HepG2 (cell line): ENCODE data around the gene TCF25. TPM values are rescaled to one million over a fixed set of nuclear protein-coding genes. Genes with fewer than 3 reads are reported as not detected.

Source experiments
- AGO2 ChIP-seq: fragments of 200-400 bp; formaldehyde crosslinking; optimal IDR thresholded peaks from 2 replicates; pipeline ENCODE3; 2017; ENCODE audit warnings: mild to moderate bottlenecking, low read depth, low read length, moderate library complexity
- ARNTL ChIP-seq: sonication (generic); formaldehyde crosslinking; IDR thresholded peaks from 2 replicates; pipeline ENCODE4 v1.4.0; 2020; ENCODE audit warnings: mild to moderate bottlenecking, missing genetic modification reagents
- DR1 ChIP-seq: sonication (generic); formaldehyde crosslinking; IDR thresholded peaks from 2 replicates; pipeline ENCODE4 v1.8.0; 2021; ENCODE audit warnings: mild to moderate bottlenecking, missing genetic modification reagents, inconsistent platforms
- ETV6 ChIP-seq: sonication (generic); formaldehyde crosslinking; conservative IDR thresholded peaks from 2 replicates; pipeline ENCODE4 v1.4.0; 2020; ENCODE audit warnings: missing genetic modification reagents
- LCORL ChIP-seq, 2 experiments: fragments of 450-650 bp in 1 of 2; sonication (generic) in 1 of 2; formaldehyde crosslinking in 1 of 2; IDR thresholded peaks; 2 replicates each; pipeline versions ENCODE4 v1.5.0 to v1.6.1; 2017 to 2020; ENCODE audit warnings: antibody characterized with exemption in 1 of 2, missing genetic modification reagents in 1 of 2
- RELA ChIP-seq: sonication (generic); formaldehyde crosslinking; IDR thresholded peaks from 2 replicates; pipeline ENCODE4 v1.4.0; 2020; ENCODE audit warnings: missing genetic modification reagents
- SAFB2 ChIP-seq: sonication (generic); formaldehyde crosslinking; IDR thresholded peaks from 2 replicates; pipeline ENCODE4 v1.5.1; 2020; ENCODE audit warnings: missing genetic modification reagents, low read depth, mild to moderate bottlenecking, borderline replicate concordance
- SALL1 ChIP-seq: sonication (generic); formaldehyde crosslinking; IDR thresholded peaks from 2 replicates; pipeline ENCODE4 v1.8.0; 2022; ENCODE audit warnings: mild to moderate bottlenecking, missing genetic modification reagents
- SIX4 ChIP-seq: sonication (generic); formaldehyde crosslinking; IDR thresholded peaks from 2 replicates; pipeline ENCODE4 v1.4.0; 2020; ENCODE audit warnings: missing genetic modification reagents
- TAF15 ChIP-seq: fragments of 200-400 bp; formaldehyde crosslinking; IDR thresholded peaks from one replicate; pipeline ENCODE4 v1.6.1; 2018; ENCODE audit warnings: mild to moderate bottlenecking, low read depth, low read length; ENCODE audit not compliant: poor library complexity, severe bottlenecking
- ZNF20 ChIP-seq: sonication (generic); formaldehyde crosslinking; IDR thresholded peaks from 2 replicates; pipeline ENCODE4 v1.4.0; 2020; ENCODE audit warnings: mild to moderate bottlenecking, moderate library complexity, missing genetic modification reagents
- ZNF335 ChIP-seq: sonication (generic); formaldehyde crosslinking; IDR thresholded peaks from 2 replicates; pipeline ENCODE4 v1.4.0; 2020; ENCODE audit warnings: missing genetic modification reagents
- ZNF430 ChIP-seq: sonication (generic); formaldehyde crosslinking; IDR thresholded peaks from 2 replicates; pipeline ENCODE4 v1.9.0; 2021; ENCODE audit warnings: mild to moderate bottlenecking, missing genetic modification reagents
- ZNF839 ChIP-seq: sonication (generic); formaldehyde crosslinking; IDR thresholded peaks from 2 replicates; pipeline ENCODE4 v1.4.0; 2020; ENCODE audit warnings: missing genetic modification reagents, mild to moderate bottlenecking, borderline replicate concordance
- ZNF841 ChIP-seq: sonication (generic); formaldehyde crosslinking; IDR thresholded peaks from 2 replicates; pipeline ENCODE4 v1.8.1; 2023; ENCODE audit warnings: missing genetic modification reagents, borderline replicate concordance
- polyA plus RNA-seq, 8 experiments: library from polyadenylated mRNA; depleted of rRNA in 3 of 8; stranded (reverse) in 7 of 8; unstranded in 1 of 8; fragments of >200 nt; fragmentation: Illumina TruSeq in 4 of 8; extraction: Trizol in 4 of 8; gene quantifications; 2 replicates each; pipeline versions ENCODE4 v1.2.1 to v1.2.3, GENCODE V29; 2011 to 2016; ENCODE audit warnings: low read depth in 4 of 8, missing spikeins in 1 of 8, mixed read lengths in 1 of 8; ENCODE audit not compliant: insufficient read depth in 1 of 8
- total RNA-seq, 5 experiments: library from RNA; depleted of rRNA; stranded (reverse); fragments of >200 nt; fragmentation: Illumina TruSeq; extraction: Trizol; gene quantifications; 2 replicates each; pipeline ENCODE4 v1.2.3, GENCODE V29; 2016; ENCODE audit warnings: low read depth in 1 of 5
- TF ChIP-seq, protein P1 (sequence below): fragments of 450-650 bp; IDR thresholded peaks from 2 replicates; pipeline ENCODE4 v1.6.1; 2017; ENCODE audit warnings: mild to moderate bottlenecking
- TF ChIP-seq, protein P2 (sequence below): IDR thresholded peaks from 2 replicates; pipeline ENCODE4 v1.4.0; 2020; ENCODE audit warnings: mild to moderate bottlenecking, missing genetic modification reagents
- TF ChIP-seq, protein P3 (sequence below): sonication (generic); formaldehyde crosslinking; IDR thresholded peaks from 2 replicates; pipeline ENCODE4 v1.5.1; 2020; ENCODE audit warnings: mild to moderate bottlenecking, moderate library complexity, missing genetic modification reagents
- TF ChIP-seq, protein P4 (sequence below): IDR thresholded peaks from 2 replicates; pipeline ENCODE4 v1.6.1; 2016; ENCODE audit warnings: low read depth, borderline replicate concordance
- TF ChIP-seq, protein P5 (sequence below): sonication (generic); formaldehyde crosslinking; IDR thresholded peaks from 2 replicates; pipeline ENCODE4 v1.8.1; 2022; ENCODE audit warnings: mild to moderate bottlenecking, missing genetic modification reagents

Gene TCF25
- total and polyA plus RNA-seq, 2 of the 13 experiments (the other 11 are each of a cell fraction or from before 2014, with no cell fraction given) = 138 to 206 TPM

DNA sequence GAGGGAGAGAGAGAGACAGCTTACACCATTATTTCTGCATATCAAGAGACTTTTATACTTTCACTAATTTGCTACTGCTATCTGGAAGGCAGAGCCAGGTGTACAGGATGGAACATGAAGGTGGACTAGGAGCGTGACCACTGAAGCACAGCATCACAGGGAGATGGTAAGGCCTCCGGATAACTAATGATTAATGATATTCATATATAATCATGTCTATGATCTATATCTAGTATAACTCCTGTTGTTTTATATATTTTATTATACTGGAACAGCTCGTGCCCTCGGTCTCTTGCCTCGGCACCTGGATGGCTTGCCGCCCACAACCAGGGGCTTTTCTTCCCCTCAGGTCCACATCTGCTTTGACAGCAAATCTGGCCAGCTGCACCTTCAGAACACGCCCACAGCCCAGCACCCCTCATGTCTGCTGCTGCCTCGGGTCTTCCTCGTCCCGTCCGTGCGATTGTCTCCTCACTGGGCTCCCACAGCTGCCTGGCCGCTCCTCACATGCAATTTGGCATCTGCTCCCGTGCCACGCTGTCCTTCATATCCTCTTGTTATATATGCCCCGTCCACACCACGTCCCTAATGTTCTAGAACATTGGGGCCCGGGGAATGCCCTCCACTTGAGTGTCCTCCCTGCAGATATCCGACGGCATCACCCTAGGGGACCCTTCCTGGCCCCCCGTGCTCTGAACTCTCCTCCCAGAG is 64.9 kb downstream of the TCF25 start (continued):
- TF ChIP-seq, protein P1, sequence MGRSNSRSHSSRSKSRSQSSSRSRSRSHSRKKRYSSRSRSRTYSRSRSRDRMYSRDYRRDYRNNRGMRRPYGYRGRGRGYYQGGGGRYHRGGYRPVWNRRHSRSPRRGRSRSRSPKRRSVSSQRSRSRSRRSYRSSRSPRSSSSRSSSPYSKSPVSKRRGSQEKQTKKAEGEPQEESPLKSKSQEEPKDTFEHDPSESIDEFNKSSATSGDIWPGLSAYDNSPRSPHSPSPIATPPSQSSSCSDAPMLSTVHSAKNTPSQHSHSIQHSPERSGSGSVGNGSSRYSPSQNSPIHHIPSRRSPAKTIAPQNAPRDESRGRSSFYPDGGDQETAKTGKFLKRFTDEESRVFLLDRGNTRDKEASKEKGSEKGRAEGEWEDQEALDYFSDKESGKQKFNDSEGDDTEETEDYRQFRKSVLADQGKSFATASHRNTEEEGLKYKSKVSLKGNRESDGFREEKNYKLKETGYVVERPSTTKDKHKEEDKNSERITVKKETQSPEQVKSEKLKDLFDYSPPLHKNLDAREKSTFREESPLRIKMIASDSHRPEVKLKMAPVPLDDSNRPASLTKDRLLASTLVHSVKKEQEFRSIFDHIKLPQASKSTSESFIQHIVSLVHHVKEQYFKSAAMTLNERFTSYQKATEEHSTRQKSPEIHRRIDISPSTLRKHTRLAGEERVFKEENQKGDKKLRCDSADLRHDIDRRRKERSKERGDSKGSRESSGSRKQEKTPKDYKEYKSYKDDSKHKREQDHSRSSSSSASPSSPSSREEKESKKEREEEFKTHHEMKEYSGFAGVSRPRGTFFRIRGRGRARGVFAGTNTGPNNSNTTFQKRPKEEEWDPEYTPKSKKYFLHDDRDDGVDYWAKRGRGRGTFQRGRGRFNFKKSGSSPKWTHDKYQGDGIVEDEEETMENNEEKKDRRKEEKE = no peak
- TF ChIP-seq TAF15 (no peak), SIX4 (CRISPR knock-in tag) (no peak), AGO2 (no peak), ARNTL (CRISPR knock-in tag) (peak; percentile 13), LCORL (IDR thresholded peaks at IDR 0.05) (no peak), LCORL (CRISPR knock-in tag; IDR thresholded peaks at IDR 0.05) (0 out of 2 replicates have a peak, but pooled peaks have one; percentile 13), ZNF20 (CRISPR knock-in tag) (no peak), DR1 (CRISPR knock-in tag) (no peak), ZNF335 (CRISPR knock-in tag) (0 out of 2 replicates have a peak, but pooled peaks have one; percentile 33), RELA (no peak), ZNF839 (CRISPR knock-in tag) (no peak), ZNF430 (CRISPR knock-in tag) (no peak), SAFB2 (CRISPR knock-in tag) (no peak), SALL1 (CRISPR knock-in tag) (0 out of 2 replicates have a peak, but pooled peaks have one; percentile 10), ETV6 (CRISPR knock-in tag) (no peak), ZNF841 (CRISPR knock-in tag) (no peak)
- TF ChIP-seq, protein P2, sequence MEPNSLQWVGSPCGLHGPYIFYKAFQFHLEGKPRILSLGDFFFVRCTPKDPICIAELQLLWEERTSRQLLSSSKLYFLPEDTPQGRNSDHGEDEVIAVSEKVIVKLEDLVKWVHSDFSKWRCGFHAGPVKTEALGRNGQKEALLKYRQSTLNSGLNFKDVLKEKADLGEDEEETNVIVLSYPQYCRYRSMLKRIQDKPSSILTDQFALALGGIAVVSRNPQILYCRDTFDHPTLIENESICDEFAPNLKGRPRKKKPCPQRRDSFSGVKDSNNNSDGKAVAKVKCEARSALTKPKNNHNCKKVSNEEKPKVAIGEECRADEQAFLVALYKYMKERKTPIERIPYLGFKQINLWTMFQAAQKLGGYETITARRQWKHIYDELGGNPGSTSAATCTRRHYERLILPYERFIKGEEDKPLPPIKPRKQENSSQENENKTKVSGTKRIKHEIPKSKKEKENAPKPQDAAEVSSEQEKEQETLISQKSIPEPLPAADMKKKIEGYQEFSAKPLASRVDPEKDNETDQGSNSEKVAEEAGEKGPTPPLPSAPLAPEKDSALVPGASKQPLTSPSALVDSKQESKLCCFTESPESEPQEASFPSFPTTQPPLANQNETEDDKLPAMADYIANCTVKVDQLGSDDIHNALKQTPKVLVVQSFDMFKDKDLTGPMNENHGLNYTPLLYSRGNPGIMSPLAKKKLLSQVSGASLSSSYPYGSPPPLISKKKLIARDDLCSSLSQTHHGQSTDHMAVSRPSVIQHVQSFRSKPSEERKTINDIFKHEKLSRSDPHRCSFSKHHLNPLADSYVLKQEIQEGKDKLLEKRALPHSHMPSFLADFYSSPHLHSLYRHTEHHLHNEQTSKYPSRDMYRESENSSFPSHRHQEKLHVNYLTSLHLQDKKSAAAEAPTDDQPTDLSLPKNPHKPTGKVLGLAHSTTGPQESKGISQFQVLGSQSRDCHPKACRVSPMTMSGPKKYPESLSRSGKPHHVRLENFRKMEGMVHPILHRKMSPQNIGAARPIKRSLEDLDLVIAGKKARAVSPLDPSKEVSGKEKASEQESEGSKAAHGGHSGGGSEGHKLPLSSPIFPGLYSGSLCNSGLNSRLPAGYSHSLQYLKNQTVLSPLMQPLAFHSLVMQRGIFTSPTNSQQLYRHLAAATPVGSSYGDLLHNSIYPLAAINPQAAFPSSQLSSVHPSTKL = peak; percentile 3; the same call in 1 of the 2 replicates
- TF ChIP-seq, protein P3, sequence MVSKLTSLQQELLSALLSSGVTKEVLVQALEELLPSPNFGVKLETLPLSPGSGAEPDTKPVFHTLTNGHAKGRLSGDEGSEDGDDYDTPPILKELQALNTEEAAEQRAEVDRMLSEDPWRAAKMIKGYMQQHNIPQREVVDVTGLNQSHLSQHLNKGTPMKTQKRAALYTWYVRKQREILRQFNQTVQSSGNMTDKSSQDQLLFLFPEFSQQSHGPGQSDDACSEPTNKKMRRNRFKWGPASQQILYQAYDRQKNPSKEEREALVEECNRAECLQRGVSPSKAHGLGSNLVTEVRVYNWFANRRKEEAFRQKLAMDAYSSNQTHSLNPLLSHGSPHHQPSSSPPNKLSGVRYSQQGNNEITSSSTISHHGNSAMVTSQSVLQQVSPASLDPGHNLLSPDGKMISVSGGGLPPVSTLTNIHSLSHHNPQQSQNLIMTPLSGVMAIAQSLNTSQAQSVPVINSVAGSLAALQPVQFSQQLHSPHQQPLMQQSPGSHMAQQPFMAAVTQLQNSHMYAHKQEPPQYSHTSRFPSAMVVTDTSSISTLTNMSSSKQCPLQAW = no peak
- TF ChIP-seq, protein P4, sequence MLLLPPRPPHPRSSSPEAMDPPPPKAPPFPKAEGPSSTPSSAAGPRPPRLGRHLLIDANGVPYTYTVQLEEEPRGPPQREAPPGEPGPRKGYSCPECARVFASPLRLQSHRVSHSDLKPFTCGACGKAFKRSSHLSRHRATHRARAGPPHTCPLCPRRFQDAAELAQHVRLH (CRISPR knock-in tag) = peak; percentile 17; the same call in 1 of the 2 replicates
- TF ChIP-seq, protein P5, sequence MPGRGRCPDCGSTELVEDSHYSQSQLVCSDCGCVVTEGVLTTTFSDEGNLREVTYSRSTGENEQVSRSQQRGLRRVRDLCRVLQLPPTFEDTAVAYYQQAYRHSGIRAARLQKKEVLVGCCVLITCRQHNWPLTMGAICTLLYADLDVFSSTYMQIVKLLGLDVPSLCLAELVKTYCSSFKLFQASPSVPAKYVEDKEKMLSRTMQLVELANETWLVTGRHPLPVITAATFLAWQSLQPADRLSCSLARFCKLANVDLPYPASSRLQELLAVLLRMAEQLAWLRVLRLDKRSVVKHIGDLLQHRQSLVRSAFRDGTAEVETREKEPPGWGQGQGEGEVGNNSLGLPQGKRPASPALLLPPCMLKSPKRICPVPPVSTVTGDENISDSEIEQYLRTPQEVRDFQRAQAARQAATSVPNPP (CRISPR knock-in tag) = no peak
